NCI-H2227 (cell line): ENCODE data around the gene ZFR.
A peak's percentile ranks its signal among the peaks of the same experiment; 100 is the strongest.
"Not testable (repeated sequence)": the region's sequence is repeated elsewhere in the genome, so short reads cannot be mapped to it uniquely, and the experiment has no call there.

Experiments used
- DNase-seq: peaks from one replicate; lab custom pipeline; 2025; ENCODE audit not compliant: unreplicated experiment; lab: John Stamatoyannopoulos, UW

The ZFR gene

DNA sequence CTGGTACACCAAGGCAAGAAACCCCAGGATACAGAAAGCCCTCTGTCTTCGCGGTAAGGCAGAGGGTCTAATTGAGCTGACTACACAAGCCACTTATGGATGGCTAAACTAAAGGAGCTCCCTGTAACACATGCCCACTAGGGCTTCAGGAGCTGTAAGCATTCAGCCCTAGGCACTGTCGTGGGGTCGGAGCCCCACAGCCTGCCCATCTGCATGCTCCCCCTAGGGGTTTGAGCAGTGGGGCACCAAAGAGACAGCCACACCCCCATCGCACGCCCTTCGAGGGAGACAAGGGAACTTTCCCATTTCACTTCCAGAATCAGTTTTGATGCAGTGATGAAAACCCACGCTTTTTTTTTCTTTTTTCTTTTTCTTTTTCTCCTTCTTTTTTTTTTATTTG, 120.8 kb downstream of the ZFR start:
- DNase-seq = no peak

- DNase-seq = no peak
Measured at GRCh38 chr5:32322882-32323281, 121.7 kb downstream of the ZFR start.

DNA sequence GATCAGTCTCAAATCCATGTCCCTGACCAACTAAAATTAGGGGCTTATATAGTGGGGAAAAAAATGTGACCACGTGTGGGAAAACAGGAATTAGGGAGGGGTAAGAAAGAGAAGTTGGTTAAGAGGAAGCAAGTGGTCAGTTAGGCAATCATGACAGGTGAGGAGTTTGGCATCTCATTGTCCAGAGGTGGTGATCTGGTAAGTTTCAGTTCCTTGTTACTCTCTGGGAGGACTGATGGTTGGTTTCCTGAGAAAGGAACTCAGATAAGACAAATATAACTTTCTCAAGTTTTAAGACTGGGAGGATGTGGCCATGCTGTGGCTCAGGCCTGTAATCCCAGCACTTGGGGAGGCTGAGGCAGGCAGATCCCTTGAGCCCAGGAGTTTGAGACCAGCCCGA, 122.8 kb downstream of the ZFR start:
- DNase-seq = not testable (repeated sequence)

GRCh38 chr5:32320576-32320975, 124.0 kb downstream of the ZFR start:
- DNase-seq = no peak

DNA sequence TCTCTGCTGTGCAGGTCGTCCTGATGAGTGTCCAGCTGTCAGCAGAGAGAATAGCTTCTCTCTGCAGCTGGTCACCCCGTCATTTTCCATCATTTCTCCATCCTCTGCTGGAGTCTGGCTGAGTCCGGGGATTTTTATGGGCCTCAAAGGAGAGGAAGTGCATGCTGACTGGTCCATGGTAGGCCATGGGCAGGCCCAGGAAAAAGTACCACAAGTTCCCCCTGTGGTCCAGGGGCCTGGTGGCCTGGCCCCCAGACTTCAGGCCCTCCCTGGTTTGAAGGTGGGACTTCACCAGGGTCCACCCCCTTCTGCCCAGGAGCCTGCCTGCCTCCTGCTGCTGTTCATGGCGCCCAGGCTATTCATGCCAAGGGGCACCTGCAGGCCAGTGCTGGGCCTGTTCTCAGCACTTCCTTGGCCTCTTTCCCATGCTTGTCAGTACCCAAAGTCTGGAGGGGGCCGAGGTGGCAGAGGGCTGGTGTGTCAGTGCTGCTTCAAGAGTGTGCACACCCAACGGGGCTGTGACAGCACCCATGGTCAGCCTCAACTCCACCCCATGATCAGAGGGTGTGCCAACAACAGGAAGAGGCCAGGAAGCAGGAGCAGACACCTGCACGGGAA, 124.5 kb downstream of the ZFR start:
- no peak for DNase-seq

DNA sequence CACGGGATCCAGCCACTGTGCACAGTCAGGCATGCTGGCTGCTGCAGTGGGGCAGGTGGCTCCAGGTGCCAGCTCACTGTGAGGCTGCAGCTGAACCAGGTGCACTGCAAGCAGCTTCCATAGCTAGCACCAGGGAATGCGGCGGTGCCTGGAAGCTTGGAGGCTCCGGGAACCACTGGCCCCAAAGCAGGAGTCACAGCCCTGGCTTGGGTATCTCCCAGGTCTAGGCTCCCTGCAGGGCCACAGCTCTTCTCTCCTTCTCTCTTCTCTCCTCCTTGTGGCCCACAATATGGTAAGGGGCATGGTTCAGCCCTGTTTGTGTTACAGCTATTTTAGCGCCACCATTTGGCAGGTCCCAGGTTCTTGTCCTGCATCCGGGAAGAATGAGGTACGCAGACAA, 125.1 kb downstream of the ZFR start:
- DNase-seq = no peak

GRCh38 chr5:32317041-32317440, 127.5 kb downstream of the ZFR start:
- DNase-seq = no peak

DNA sequence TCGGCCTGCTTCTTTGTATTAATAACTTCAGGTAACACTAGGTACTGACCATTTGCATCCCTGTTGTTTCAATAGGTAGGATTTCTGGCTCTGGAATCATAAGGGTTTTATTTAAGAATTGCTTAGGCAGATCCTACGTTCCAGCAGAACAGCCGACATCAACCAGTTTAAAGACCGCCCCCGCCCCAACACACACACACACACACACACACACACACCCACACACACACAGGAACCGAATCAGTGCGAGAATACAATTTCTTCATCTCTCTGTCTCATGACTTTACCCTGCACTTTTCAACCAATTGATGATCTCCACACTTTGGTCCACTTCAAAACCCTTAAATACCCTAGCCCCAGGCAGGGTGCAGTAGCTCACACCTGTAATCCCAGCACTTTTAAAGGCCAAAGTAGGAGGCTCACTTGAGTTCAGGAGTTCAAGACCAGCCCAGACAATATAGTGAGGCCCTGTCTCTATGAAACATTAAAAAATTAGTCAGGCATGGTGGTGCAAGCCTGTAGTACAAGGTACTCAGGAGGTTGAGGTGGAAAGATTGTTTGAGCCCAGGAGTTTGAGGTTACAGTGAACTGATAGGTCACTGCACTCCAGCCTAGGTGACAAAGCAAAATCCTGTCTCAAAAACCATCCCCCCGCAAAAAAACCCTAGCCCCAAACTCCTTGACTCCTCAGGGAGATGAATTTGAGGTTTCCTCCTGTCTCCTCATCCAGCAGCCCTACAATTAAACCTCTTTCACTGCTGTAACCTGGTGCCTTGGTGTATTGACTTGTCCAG, 129.1 kb downstream of the ZFR start:
- no peak for DNase-seq

- DNase-seq = no peak
Measured at GRCh38 chr5:32314658-32315057, 129.9 kb downstream of the ZFR start.

DNA sequence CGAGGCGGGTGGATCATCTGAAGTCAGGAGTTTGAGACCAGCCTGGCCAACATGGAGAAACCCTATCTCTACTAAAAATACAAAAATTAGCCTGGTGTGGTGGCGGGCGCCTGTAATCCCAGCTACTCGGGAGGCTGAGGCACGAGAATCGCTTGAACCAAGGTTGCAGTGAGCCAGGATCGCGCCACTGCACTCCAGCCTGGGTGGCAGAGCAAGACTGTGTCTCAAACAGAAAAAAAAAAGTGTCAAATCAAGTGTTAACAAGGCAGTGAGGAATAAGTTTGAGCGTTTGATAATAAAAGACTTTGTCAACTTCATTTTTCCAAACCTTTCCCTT, 130.4 kb downstream of the ZFR start:
- not testable (repeated sequence) for DNase-seq

- DNase-seq = peak; percentile 100
Measured at GRCh38 chr5:32312595-32313332, 131.8 kb downstream of the ZFR start, which contains the start of gene MTMR12. Gene MTMR12, minus strand, starts transcription at chr5:32312939. Its CDS starts 101 bp downstream, at chr5:32312838.

DNA sequence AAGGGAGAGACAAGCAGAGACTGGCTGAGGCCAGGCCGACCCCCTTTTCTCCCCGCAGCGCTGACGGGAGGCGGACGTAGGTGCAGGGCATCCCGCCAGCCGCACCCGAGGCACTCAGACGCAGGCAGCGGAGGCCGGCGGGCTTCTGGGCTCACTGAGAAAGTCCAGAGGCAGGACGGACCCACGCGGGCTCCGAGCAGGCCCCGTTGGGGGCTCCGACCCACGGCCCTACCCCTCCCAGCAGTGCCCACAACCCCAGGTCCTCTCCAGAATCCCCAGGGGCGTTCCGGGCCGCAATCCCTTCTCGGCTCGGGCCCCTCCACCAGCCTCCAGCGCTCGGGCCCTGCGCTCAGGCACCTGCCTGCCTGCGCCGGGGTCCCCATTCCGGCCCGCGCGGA, 132.3 kb downstream of the ZFR start:
- peak; percentile 78 for DNase-seq

DNA sequence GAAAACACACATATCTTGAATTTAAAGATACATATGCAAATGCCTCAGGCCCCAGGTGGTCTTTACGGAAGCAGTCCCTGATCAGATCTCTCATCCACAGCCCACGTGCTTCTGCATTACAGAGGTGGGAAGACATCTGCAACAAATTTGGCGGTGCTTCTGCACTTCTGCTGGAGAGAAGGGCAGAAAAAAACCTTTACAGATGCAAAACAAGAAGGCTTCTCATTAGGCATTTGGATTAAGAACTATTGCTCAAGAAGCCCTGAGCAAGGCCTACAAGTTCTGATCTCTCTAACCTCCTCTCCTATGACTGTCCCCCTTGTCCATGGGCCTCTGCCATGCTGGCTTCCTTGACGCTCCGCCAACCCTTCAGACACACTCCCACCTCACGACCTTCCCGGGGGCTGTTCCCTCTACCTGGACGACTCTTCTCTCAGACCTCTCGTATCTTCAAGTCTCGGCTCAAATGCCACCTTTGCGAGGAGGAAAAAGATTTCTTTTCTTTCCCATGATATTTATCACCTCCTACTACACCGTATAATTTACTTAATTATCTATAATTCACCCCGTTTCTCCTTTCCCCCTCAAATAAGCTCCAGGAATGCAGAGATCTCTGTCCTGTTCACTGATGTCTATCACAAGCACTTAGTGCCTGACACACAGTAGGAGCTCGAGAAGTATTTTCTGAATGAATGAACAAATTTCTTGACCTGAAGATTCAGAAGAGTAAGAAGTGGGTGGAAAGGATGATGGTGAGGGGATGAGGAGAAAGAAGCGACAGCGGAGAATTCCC, 132.9 kb downstream of the ZFR start:
- DNase-seq = no peak

DNA sequence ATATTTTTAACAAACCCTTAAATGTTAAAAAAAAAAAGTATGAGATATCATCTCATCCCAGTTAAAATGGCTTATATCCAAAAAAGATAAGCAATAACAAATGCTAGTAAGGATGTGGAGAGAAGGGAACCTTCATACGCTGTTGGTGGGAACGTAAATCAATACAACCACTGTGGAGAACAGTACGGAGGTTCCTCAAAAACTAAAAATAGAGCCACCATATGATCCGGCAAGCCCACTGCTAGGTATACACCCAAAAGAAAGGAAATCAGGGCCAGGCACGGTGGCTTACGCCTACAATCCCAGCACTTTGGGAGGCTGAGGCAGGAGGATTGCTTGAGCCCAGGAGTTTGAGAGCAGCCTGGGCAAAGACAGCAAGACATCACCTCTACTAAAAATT, 134.8 kb downstream of the ZFR start:
- no peak for DNase-seq

GRCh38 chr5:32308946-32309345, 135.6 kb downstream of the ZFR start:
- DNase-seq = no peak

DNA sequence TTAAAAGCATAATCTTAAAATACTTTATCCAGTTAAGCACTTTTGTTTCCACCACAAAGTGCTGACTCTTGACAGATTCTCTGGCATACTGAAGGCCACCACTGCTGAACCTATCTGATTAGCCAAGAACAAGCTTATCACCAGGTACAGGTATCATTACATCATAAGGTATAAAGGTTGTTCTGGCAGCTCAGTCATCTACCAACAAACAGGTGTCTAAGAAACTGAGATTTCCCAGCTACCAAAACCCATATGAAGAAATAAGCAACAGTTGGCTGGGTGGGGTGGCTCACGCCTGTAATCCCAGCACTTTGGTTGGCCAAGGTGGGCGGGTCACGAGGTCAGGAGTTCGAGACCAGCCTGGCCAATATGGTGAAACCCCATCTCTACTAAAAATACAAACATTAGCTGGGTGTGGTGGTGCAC, 136.8 kb downstream of the ZFR start:
- DNase-seq = no peak

DNA sequence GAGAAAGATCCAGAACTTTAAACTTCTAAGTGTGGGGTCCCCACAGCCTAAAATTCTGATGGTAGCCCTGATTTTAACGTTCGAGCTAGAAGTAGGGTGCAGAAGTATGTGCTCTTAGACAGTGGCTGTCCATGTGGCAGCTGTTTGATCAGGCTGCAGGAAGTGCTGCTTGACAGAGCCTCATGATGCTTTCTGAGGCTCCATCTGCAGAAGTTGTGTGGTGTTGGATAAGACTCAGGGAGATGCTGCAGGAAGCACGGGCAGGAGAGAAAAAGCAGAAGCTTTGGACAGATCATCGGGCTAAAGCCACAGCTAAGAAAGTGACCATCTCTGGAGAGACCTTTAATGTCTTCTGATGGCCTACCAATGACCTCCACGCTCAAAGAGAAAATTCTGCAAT, 139.9 kb downstream of the ZFR start:
- no peak for DNase-seq
